Pulmonary artery endothelial cell (primary cell): ENCODE data around the gene AHCYL1. TPM values are rescaled to one million over a fixed set of nuclear protein-coding genes. Genes with fewer than 3 reads are reported as not detected.
"Not testable (repeated sequence)": the region's sequence is repeated elsewhere in the genome, so short reads cannot be mapped to it uniquely, and the experiment has no call there.

Experiments
- DNase-seq: peaks from one replicate; pipeline ENCODE4 v3.0.0-alpha.2; 2011; ENCODE audit warnings: low read depth, low spot score
- total RNA-seq: library from RNA; depleted of rRNA; stranded (reverse); fragments of >200 nt; gene quantifications from 2 replicates; pipeline ENCODE4 v1.2.3, GENCODE V29; 2014

The AHCYL1 gene
- total RNA-seq: 65.4 and 79.5 TPM in 2 replicates

- peak; percentile 96 for DNase-seq
These were observed at the start of gene AHCYL1 for GRCh38 chr1:109984456-109985246. Gene AHCYL1, plus strand, starts transcription at chr1:109984765. Its CDS starts 288 bp downstream, at chr1:109985053.

- no peak for DNase-seq
These were observed 49.1 kb upstream of the AHCYL1 start for GRCh38 chr1:109935451-109935900.

- DNase-seq: no peak
These were observed 46.8 kb upstream of the AHCYL1 start for GRCh38 chr1:109937738-109938137.

- DNase-seq: no peak
These were observed 46.0 kb upstream of the AHCYL1 start for GRCh38 chr1:109938556-109938955.

- DNase-seq: no peak
These were observed 42.1 kb upstream of the AHCYL1 start for GRCh38 chr1:109942434-109942833.

- no peak for DNase-seq
These were observed 40.0 kb upstream of the AHCYL1 start for GRCh38 chr1:109944541-109944940.

GRCh38 chr1:109946511-109946910 lies 38.1 kb upstream of the AHCYL1 start:
- no peak for DNase-seq

GRCh38 chr1:109947582-109948284 lies 36.8 kb upstream of the AHCYL1 start:
- no peak for DNase-seq

GRCh38 chr1:109948285-109948630 lies 36.3 kb upstream of the AHCYL1 start:
- DNase-seq: no peak

GRCh38 chr1:109950038-109950437 lies 34.5 kb upstream of the AHCYL1 start:
- DNase-seq: no peak

GRCh38 chr1:109950509-109950908 lies 34.1 kb upstream of the AHCYL1 start:
- no peak for DNase-seq

GRCh38 chr1:109951501-109951900 lies 33.1 kb upstream of the AHCYL1 start:
- not testable (repeated sequence) for DNase-seq

- no peak for DNase-seq
These were observed 30.5 kb upstream of the AHCYL1 start for GRCh38 chr1:109954041-109954512.

- no peak for DNase-seq
These were observed 25.0 kb upstream of the AHCYL1 start for GRCh38 chr1:109959632-109959973.

GRCh38 chr1:109959974-109960744 lies 24.4 kb upstream of the AHCYL1 start:
- DNase-seq: no peak

- DNase-seq: no peak
These were observed 23.8 kb upstream of the AHCYL1 start for GRCh38 chr1:109960745-109961094.

GRCh38 chr1:109963864-109964263 lies 20.7 kb upstream of the AHCYL1 start:
- no peak for DNase-seq

- DNase-seq: no peak
These were observed 15.3 kb upstream of the AHCYL1 start for GRCh38 chr1:109969146-109969829.

- DNase-seq: no peak
These were observed 14.7 kb upstream of the AHCYL1 start for GRCh38 chr1:109969907-109970306.

- no peak for DNase-seq
These were observed 13.0 kb upstream of the AHCYL1 start for GRCh38 chr1:109971559-109971958.

- no peak for DNase-seq
These were observed 10.4 kb upstream of the AHCYL1 start for GRCh38 chr1:109974191-109974590.

GRCh38 chr1:109975718-109976117 lies 8.8 kb upstream of the AHCYL1 start:
- peak; percentile 29 for DNase-seq
